Stimulated activated memory B cell treated with anti-CD40 and anti-IgM and Interleukin-4, amounts not matched to agents 10 μg/mL and 1 μg/mL and 100 μg/mL, for 72 hours (primary cell): Measurements from ENCODE around the gene GPR150.

ENCODE experiments used
- ATAC-seq: fragments of 150-1000 bp; cut with Tn5 transposase; 2 replicates; pipeline ENCODE4 v1.10.0; 2021
- H3K27ac Mint-ChIP-seq: one replicate; pipeline ENCODE4 v1.8.0; 2022; ENCODE audit warnings: mild to moderate bottlenecking, mixed read lengths
- H3K27me3 Mint-ChIP-seq: one replicate; pipeline ENCODE4 v1.8.0; 2022; ENCODE audit warnings: mixed read lengths
- H3K36me3 Mint-ChIP-seq: one replicate; pipeline ENCODE4 v1.8.0; 2022; ENCODE audit warnings: mixed read lengths
- H3K4me1 Mint-ChIP-seq: one replicate; pipeline ENCODE4 v1.8.0; 2022; ENCODE audit warnings: mixed read lengths
- H3K4me3 Mint-ChIP-seq: one replicate; pipeline ENCODE4 v1.8.0; 2022; ENCODE audit warnings: mild to moderate bottlenecking, moderate library complexity, mixed read lengths
- H3K9me3 Mint-ChIP-seq: one replicate; pipeline ENCODE4 v1.8.0; 2022; ENCODE audit warnings: mixed read lengths

GPR150 gene

GRCh38 chr5:95617057-95617456 lies 2.8 kb upstream of the GPR150 start:
- no peak for ATAC-seq
- no peaks in the 10 kb centered on the region for H3K27me3 Mint-ChIP-seq
- no peak overlapping the region for H3K27ac Mint-ChIP-seq
- peaks cover 20% of the 10 kb centered on the region for H3K4me1 Mint-ChIP-seq
- peaks cover 21% of the 10 kb centered on the region for H3K36me3 Mint-ChIP-seq
- H3K4me3 Mint-ChIP-seq, result no peak overlapping the region
- H3K9me3 Mint-ChIP-seq, result peaks cover 6% of the 10 kb centered on the region

GRCh38 chr5:95619096-95619495 lies 791 bp upstream of the GPR150 start:
- Mint-ChIP-seq H3K27me3 (no peaks in the 10 kb centered on the region), H3K9me3 (no peaks in the 10 kb centered on the region), H3K4me1 (peaks cover 26% of the 10 kb centered on the region), H3K27ac (peak overlapping the region; percentile 69), H3K4me3 (no peak overlapping the region), H3K36me3 (peaks cover 3% of the 10 kb centered on the region)
- ATAC-seq, result no peak

GRCh38 chr5:95619514-95620029 lies 315 bp upstream of the GPR150 start:
- Mint-ChIP-seq H3K4me3 (peak overlapping the region; percentile 87), H3K27ac (peak overlapping the region; percentile 69), H3K9me3 (no peaks in the 10 kb centered on the region), H3K27me3 (no peaks in the 10 kb centered on the region), H3K36me3 (no peaks in the 10 kb centered on the region), H3K4me1 (peaks cover 26% of the 10 kb centered on the region)
- no peak for ATAC-seq

GRCh38 chr5:95620870-95621838 lies 1.3 kb downstream of the GPR150 start:
- H3K36me3 Mint-ChIP-seq, result no peaks in the 10 kb centered on the region
- H3K27ac Mint-ChIP-seq, result peak overlapping the region; percentile 83
- ATAC-seq, result peak; percentile 64
- no peaks in the 10 kb centered on the region for H3K27me3 Mint-ChIP-seq
- peak overlapping the region; percentile 78 for H3K4me3 Mint-ChIP-seq
- H3K9me3 Mint-ChIP-seq, result no peaks in the 10 kb centered on the region
- peaks cover 26% of the 10 kb centered on the region for H3K4me1 Mint-ChIP-seq

- Mint-ChIP-seq H3K4me3 (peak overlapping the region; percentile 78), H3K9me3 (no peaks in the 10 kb centered on the region), H3K27ac (peak overlapping the region; percentile 83), H3K27me3 (no peaks in the 10 kb centered on the region), H3K4me1 (peaks cover 26% of the 10 kb centered on the region), H3K36me3 (no peaks in the 10 kb centered on the region)
- no peak for ATAC-seq
Measured at GRCh38 chr5:95621839-95622629, 2.1 kb downstream of the GPR150 start.

GRCh38 chr5:95623706-95624105 lies 3.8 kb downstream of the GPR150 start:
- no peak overlapping the region for H3K27ac Mint-ChIP-seq
- no peaks in the 10 kb centered on the region for H3K27me3 Mint-ChIP-seq
- ATAC-seq, result no peak
- H3K36me3 Mint-ChIP-seq, result no peaks in the 10 kb centered on the region
- H3K4me1 Mint-ChIP-seq, result peaks cover 26% of the 10 kb centered on the region
- no peaks in the 10 kb centered on the region for H3K9me3 Mint-ChIP-seq
- H3K4me3 Mint-ChIP-seq, result no peak overlapping the region

GRCh38 chr5:95624368-95624767 lies 4.5 kb downstream of the GPR150 start:
- H3K27ac Mint-ChIP-seq, result no peak overlapping the region
- H3K36me3 Mint-ChIP-seq, result no peaks in the 10 kb centered on the region
- no peaks in the 10 kb centered on the region for H3K27me3 Mint-ChIP-seq
- H3K4me3 Mint-ChIP-seq, result no peak overlapping the region
- no peak for ATAC-seq
- no peaks in the 10 kb centered on the region for H3K9me3 Mint-ChIP-seq
- peaks cover 25% of the 10 kb centered on the region for H3K4me1 Mint-ChIP-seq

GRCh38 chr5:95626701-95627100 lies 6.8 kb downstream of the GPR150 start:
- peaks cover 12% of the 10 kb centered on the region for H3K4me1 Mint-ChIP-seq
- no peaks in the 10 kb centered on the region for H3K9me3 Mint-ChIP-seq
- no peak overlapping the region for H3K4me3 Mint-ChIP-seq
- no peak for ATAC-seq
- no peaks in the 10 kb centered on the region for H3K27me3 Mint-ChIP-seq
- no peak overlapping the region for H3K27ac Mint-ChIP-seq
- no peaks in the 10 kb centered on the region for H3K36me3 Mint-ChIP-seq

- H3K36me3 Mint-ChIP-seq, result peaks cover 6% of the 10 kb centered on the region
- no peak for ATAC-seq
- H3K9me3 Mint-ChIP-seq, result peaks cover 4% of the 10 kb centered on the region
- H3K27ac Mint-ChIP-seq, result no peak overlapping the region
- no peaks in the 10 kb centered on the region for H3K27me3 Mint-ChIP-seq
- peaks cover 9% of the 10 kb centered on the region for H3K4me1 Mint-ChIP-seq
- no peak overlapping the region for H3K4me3 Mint-ChIP-seq
Measured at GRCh38 chr5:95627971-95628810, 8.3 kb downstream of the GPR150 start.

GRCh38 chr5:95628933-95629332 lies 9.0 kb downstream of the GPR150 start:
- H3K4me3 Mint-ChIP-seq, result no peak overlapping the region
- ATAC-seq, result no peak
- H3K36me3 Mint-ChIP-seq, result peaks cover 6% of the 10 kb centered on the region
- peaks cover 4% of the 10 kb centered on the region for H3K9me3 Mint-ChIP-seq
- no peaks in the 10 kb centered on the region for H3K27me3 Mint-ChIP-seq
- H3K4me1 Mint-ChIP-seq, result peaks cover 9% of the 10 kb centered on the region
- H3K27ac Mint-ChIP-seq, result no peak overlapping the region

- no peak for ATAC-seq
- H3K9me3 Mint-ChIP-seq, result peaks cover 4% of the 10 kb centered on the region
- H3K4me3 Mint-ChIP-seq, result no peak overlapping the region
- no peak overlapping the region for H3K27ac Mint-ChIP-seq
- peaks cover 9% of the 10 kb centered on the region for H3K4me1 Mint-ChIP-seq
- H3K36me3 Mint-ChIP-seq, result peaks cover 6% of the 10 kb centered on the region
- H3K27me3 Mint-ChIP-seq, result no peaks in the 10 kb centered on the region
Measured at GRCh38 chr5:95630394-95630917, 10.6 kb downstream of the GPR150 start.

GRCh38 chr5:95631255-95631958 lies 11.5 kb downstream of the GPR150 start:
- Mint-ChIP-seq H3K36me3 (peaks cover 6% of the 10 kb centered on the region), H3K9me3 (peaks cover 4% of the 10 kb centered on the region), H3K27ac (peak overlapping the region; percentile 80), H3K4me3 (no peak overlapping the region), H3K4me1 (peaks cover 9% of the 10 kb centered on the region), H3K27me3 (no peaks in the 10 kb centered on the region)
- no peak for ATAC-seq

- no peaks in the 10 kb centered on the region for H3K27me3 Mint-ChIP-seq
- peak overlapping the region; percentile 80 for H3K27ac Mint-ChIP-seq
- H3K4me1 Mint-ChIP-seq, result peaks cover 9% of the 10 kb centered on the region
- H3K9me3 Mint-ChIP-seq, result peaks cover 4% of the 10 kb centered on the region
- peak; percentile 96 for ATAC-seq
- peaks cover 6% of the 10 kb centered on the region for H3K36me3 Mint-ChIP-seq
- H3K4me3 Mint-ChIP-seq, result no peak overlapping the region
Measured at GRCh38 chr5:95631991-95632675, 12.2 kb downstream of the GPR150 start.
